Islet precursor cell (in vitro differentiated cells): ENCODE data around the gene FTO.
"Not testable (repeated sequence)": the region's sequence is repeated elsewhere in the genome, so short reads cannot be mapped to it uniquely, and the experiment has no call there.

Source experiments
- DNase-seq: peaks from one replicate; pipeline ENCODE4 v3.0.0-alpha.2; 2018

The FTO gene

DNA sequence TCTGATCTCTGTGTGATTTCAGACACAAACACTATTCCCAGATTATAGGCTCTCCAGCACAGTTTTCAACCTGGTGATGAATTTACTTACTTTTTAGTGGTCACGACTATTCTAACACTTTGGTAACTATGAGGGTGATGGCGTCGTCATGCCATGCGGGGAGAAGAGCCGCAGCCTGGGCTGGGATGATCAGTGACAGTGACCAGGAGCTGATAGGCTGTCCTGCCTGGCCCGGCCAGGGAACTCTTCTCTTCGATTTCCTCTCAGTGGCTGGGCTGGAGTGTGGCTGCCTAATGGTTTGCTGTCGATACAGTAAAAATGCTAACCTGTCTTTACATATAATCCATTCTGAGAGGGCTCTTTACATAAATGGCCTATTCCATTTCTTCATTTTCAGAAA lies 469.5 kb downstream of the FTO start:
- DNase-seq, result no peak

DNA sequence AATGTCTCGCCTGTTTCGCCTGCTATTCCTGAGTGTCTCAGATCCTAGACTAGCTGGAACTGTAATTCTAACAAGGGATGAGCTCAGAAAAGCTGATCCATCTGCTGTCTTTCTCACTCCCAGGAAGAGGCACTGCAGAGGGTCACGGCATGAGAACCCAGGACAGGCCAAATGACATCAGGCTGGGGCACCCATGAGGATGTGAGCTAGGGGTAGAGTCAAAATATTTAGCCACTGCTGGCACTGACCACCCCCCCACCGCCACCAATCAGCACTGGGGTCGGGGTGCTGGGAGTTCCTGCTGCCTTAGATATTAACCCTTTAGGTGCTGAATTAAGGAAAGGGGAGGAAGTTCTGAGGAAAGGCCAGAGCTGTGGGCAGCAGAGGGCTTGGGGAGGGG lies 470.2 kb downstream of the FTO start:
- no peak for DNase-seq

DNA sequence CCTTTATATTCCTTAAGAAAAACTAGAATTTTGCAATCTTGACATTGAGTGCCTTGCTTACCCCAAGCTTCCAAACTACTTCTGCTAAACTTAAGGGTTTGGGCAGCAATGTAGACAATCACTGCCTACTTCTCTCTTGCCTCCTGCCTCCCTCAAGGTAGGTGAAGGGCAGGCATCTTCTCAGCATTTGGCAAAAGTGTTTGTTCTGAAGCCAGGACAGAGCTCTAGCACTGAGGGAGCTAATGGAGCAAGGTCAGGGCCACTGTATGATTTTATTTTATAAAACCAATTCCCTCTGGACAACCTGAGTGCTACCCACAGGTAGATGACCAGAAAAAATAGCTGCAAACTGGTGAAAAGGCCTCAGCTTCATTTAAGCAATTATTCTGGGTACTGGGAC lies 470.8 kb downstream of the FTO start:
- DNase-seq, result no peak

DNA sequence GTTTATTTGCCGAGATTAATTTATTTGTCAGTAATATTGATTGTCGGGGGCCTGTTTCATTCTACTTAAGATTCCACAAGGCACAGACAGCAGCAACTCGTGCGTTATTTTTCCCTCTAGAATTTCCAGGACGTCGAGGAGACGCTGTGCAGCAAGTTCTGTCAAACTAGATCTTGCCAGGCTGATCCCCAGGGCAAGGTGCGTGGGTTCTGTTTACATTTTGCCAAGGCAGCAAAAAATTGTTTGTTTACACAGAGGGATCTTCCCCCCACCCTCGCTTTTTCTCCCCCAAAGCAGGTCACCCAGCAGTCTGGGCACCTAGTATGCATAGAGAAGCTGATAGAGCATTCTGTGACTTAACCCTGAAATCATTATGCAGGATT lies 471.2 kb downstream of the FTO start:
- no peak for DNase-seq

DNA sequence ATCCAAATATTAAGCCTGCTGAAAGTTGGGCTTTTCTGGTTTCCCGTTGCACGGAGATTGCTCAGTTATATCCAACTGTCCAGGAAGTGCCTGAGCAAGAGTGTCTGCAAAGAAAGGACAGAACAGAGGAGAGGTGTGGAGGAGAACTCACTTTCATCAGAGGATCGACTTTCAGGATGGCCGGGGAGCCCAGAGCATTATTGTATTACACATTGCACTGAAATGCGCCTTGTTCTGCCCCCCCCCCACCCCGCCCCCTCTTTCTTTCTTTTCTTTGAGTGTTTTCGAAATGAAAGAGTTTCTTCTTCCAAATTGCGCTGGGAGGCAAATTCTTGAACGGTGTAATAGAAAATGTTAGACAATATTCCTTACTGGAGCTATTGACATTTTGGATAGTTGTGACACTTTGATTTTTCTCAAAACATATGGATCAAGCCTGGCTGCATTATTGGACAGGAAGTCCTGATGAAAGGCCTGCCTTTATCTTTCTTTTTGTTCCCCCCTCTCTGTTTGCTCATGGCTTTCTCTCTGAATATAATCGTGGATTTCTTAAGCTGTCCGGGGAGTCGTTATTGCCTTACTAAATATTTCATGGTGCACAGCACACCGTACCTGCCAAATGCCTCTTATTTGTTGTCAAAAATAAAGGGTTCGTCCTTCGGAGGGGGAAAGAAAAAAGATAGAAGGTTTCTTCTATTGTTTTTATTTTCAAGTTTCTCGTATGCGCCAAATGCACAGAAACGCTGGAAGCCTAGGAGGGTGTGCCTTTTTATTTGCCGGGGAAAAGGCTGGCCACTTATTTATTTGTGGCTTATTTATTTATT lies 471.8 kb downstream of the FTO start:
- no peak for DNase-seq

DNA sequence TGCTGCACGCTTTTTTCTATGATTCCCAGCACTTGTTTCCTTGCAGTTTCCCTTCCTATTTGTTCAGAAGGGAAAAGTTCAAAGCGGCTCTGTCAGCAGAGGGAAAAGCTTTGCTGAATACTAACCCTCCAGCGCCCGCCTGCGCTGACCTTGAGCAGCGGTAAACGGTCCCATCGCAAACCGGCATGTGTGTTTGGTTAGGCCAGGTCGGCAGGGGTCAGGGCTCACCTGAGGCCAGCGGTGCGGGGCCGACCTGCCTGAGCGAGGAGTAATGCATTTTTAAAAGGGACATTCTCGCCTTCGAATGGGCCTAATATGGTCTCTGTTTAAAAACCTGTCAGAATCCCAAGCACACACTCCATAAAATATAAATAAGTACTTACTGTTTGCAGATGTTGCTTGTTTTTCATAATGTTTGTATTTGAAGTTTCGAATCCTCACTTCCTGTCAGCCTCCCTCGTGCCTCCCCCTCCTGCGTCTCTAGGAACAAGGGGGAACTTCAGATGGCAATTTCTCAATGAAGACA lies 472.5 kb downstream of the FTO start:
- DNase-seq, result peak; percentile 74

DNA sequence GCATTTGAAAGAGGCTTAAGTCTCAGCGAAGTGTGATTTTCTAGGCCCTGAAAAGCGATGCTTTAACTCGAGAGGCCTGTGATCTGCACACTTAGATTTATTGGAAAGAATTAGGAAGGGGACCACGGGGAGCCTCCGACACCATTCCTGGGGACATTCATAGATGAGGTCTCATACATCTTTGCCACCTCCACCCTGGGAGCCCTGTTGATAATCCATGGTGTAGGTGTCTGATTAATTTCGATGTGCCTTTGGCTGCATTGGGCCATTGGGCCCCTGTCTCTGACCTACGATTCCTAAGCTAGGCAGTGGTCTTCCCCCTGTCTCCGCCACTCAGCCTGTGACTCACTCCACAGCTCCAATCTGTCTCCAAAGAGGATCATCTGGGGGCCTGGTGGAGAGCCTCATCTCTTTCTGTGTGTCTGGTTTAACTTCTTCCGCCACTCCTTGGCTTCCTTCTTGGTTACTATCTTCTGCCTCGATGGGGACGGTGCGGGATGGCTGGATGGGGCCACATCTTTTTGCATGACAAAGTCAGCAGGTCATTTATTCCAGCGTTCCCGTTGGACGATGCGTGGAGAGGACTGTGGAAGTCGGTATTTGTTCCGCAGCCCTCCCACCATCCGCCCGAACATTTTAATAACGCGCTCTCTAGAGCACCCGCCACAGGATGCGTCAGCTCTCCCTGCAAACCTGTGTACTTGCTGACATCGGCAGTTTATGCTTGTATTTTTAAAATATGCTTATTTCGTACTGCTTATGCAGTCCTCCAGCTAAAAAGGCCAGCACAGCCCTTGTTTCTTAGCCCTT lies 473.3 kb downstream of the FTO start:
- peak; percentile 70 for DNase-seq

DNA sequence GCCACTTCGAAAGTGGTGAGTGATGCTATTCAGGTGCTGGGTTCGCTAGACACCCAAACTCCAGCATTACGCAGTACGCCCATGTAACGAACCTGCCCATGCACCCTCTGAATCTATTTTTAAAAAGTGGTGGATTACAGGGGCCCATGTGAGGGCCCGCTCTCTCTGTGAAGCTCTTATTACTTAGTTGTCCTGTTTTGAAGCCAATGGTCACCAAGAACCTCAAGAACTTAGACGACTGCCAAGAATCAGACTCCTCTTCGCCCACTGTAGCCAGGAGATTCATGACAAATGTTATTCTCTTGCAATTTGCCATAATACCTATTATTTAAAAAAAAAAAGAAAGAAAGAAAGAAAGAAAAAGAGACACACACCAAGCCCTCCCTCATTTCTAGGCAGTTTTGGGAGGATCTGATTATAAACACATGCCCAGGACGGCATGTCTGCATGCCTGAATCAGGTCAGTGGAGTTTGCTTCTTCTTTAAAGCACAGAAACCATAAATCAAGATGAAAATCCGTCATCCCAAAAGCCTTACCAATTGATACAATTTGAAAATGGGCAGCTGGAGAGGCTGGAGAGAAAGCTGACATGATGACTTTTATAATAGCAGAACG lies 474.0 kb downstream of the FTO start:
- no peak for DNase-seq

DNA sequence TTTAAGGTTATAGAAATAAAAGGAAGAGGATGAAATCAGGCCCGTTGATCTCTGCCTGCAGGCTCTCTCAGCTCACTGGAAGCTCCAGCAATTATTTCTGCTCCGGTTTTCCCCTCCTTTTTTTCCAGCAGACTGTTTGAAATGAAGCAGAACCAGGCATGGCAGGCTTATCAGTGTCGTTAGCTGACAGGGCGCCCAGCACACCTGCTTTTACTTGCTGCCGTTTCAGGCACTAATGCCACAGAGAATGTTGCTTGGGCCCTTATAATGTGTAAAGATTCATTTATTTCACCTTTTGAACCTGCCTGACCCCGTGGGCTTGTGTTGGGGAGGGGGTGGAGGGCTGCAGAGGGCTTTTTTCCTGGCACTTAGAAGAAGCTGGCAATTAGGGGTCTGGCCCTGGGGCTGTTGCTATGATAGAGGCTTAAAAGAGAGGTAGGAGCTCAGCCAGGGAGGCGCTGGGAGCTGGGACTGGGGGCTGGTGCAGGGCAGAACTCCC lies 474.6 kb downstream of the FTO start:
- DNase-seq, result peak; percentile 93

DNA sequence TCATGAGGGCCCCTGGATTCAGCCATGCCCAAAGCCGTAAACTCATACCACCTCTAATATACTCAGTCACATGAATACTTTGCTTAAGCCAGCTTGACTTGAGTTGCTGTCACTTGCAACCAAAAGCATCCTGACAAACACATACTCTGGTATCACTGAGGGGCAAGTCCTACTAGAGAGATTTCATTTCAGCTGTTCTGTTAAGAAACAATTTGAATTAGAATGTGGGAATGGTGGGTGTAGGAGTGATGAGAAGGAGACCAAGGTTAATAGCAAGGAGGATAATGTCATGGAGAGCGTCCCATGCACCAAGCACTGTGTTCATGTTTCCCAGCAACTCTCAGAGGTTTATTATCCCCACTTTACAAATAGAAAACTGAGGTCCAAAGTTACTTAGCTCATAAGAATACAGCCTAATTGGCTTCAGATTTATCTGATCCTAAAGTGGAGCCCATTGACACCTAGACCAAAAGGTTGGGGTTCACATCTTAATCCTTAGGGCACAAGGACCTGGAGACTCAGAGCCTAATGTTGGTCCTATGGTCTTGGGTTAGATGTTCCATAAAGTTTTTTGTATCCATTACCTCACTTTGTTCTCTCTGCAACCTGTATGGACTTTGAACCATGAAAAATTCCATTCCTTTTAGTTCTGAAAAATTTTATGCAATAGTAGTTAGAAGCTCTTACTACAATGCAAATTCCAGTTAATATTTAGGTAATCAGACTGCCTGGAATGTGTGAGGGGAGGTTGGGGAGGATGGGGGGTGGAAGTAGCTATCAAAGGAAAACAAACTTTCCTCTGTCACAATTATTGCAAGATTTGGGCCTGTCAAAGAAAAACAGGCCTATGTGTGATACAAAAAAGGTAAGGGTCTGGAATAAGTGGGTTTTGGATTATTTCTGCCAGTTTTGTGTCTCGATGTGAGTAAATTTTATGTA lies 476.7 kb downstream of the FTO start:
- DNase-seq, result no peak

DNA sequence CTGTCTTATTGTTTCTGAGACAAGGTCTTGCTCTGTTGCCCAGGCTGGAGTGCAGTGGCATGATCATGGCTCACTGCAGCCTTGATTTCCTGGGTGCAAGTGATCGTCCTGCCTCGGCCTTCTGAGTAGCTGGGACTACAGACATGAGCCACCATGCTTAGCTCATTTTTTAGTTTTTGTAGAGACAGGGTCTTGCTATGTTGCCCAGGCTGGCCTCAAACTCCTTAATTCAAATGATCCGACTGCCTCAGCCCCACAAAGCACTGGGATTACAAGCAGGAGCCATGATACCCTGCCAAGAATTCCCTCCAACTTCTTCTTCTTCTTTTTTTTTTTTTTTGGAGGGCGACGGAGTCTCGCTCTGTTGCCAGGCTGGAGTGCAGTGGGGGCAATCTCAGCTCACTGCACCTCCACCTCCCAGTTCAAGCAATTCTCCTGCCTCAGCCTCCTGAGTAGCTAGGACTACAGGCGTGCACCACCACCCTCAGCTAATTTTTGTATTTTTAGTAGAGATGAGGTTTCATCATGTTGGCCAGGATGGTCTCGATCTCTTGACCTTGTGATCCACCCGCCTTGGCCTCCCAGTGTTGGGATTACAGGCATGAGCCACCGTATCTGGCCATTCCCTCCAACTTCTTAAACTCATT lies 477.9 kb downstream of the FTO start:
- DNase-seq, result not testable (repeated sequence)

DNA sequence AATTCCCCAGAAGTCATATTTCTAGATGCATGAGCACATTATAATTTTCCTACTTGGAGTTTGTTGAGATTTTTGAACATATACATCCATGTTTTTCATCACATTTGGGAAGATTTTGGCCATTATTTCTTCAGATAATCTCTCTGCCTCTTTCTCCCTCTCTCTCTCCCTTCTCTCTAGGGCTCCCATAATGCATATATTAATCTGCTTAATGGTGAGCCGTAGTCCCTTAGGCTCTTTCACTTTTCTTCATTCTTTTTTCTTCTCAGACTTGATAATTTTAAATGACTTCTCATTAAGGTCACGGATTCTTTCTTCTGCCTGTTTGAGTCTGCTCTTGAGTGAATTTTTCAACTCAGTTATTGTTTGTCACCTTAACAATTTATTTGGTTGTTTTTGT lies 481.1 kb downstream of the FTO start:
- DNase-seq, result no peak

DNA sequence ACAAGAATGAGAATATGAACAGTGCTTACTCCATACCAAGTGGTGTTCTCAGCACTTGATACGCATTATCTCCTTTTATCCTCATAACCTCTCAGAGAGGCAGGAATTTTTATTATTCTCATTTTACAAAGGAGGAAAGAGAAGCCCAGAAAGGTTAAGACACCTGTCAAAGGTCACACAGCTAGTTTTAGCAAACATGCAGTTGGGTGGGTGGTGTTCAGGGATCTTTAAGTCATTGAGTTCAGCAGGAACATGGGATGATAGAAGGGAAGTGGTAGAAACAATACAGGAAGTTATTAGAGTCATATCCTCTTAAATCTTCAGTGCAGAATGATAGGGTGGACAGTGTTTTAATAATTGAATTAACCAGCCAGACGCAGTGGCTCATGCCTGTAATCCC lies 487.2 kb downstream of the FTO start:
- DNase-seq, result no peak

DNA sequence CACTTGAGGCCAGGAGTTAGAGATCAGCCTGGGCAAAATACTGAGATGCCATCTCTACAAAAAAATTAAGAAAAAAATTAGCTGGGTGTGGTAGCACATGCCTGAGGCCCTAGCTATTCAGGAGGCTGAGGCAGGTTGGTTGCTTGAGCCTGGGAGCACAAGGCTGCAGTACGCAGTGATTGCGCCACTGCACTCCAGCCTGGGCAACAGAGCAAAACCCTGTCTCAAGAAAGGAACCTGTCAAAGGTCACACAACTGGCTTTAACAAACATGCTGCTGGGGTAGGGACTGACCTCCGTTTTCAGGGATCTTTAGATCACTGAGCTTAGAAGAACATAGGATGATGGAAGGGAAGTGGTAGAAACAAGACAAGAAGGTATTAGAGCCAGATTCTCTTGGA lies 487.6 kb downstream of the FTO start:
- DNase-seq, result no peak

DNA sequence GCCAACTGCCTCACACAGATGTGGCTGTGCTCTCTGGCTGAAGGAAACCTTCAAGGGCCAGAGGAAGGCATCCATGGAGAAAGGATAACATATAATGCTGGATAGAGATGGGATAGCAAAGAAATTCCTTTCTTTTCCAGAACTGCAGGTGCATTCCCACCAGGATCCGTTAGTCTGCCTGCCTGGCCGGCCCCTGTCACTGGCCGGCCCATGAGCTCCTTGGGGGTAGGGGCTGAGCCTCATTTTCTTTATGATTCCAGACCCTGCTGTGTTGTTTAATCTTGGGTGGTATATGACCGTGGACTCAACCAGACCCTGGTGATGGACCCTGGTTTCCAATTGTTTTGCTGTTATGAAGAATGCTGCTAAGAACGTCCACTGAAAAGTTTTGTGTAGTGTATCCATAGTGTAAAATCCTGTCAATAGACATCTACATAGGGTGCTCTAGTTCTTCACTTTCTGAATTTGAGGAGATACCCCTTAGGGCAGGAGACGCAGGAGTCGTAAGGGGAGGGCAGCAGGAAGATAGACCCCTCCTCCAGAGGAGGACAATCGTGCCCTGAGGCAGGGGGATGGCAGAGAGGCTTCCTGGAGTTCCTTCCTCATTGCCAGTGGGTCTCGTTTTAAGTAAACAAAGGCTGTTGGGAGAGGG lies 489.2 kb downstream of the FTO start:
- no peak for DNase-seq

DNA sequence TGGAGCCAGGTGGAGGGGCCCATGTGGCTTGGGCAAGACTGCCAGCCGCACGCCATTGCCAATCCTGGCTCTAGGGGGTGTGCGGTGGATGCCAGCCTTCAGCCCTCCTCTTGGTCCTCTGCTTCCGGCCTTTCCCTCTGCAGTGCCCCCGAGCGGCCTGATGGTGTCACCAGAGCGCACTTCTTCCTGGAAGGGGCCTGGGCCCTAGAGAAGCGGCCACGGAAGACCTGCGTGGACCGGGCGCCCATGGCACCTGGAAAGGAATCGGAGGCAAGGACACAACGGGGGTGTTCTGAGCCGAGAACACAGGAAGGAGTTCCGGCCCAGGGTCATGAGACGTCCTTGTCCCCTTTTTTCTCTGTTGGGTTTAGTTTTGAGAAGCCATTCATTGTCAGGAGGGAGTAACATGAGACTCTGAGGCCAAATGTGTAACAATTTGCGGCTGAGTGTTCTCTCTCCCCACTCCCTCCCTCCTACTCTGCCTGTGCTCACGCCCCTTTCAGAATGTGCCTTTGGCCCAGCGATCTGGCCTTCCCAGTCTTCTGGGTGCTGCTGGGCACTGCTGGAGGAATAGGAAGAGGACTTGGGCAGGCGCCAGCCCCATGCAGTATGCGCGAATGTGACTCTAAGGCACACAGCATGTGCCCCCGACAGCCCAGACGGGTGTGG lies 489.8 kb downstream of the FTO start:
- DNase-seq, result peak; percentile 85

DNA sequence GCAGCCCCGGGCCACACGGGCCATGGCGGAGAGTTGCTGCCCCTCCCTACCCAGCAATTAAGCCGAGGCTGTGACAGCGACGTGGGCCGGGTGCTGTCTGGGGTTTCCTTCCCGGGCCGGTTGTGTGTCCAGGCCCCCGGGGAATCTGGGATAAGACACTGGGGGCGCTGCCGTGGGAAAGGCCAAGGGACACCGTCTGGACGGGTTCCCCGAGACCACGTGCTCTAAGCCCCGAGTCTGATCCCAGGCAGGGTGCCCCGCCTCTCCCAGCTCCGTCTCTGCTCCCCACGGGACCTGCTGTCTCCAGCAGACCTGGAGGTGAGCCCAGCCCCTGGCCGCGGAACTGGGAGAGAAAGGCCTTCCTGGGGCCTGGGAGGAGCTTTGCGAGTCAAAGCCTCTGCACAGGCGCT lies 490.4 kb downstream of the FTO start:
- DNase-seq, result no peak

DNA sequence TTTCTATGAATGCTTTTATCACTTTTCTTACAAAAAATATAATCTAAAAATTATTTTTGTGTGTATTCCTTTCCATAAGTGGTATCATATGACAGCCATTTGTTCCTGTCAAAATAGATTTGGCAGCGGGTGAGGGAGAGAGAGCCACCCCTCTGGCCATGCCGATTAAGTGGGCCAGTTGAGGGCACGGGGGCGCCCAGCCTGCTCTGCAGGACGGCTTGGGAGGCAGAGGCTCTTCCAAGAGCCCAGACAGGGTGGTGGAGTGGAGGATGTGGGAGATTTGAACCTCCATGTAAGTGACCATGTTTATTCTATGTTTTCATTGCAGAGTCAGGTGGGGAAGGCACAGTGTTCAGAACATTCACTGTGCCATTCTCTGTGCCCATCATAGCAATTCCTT lies 493.8 kb downstream of the FTO start:
- no peak for DNase-seq

DNA sequence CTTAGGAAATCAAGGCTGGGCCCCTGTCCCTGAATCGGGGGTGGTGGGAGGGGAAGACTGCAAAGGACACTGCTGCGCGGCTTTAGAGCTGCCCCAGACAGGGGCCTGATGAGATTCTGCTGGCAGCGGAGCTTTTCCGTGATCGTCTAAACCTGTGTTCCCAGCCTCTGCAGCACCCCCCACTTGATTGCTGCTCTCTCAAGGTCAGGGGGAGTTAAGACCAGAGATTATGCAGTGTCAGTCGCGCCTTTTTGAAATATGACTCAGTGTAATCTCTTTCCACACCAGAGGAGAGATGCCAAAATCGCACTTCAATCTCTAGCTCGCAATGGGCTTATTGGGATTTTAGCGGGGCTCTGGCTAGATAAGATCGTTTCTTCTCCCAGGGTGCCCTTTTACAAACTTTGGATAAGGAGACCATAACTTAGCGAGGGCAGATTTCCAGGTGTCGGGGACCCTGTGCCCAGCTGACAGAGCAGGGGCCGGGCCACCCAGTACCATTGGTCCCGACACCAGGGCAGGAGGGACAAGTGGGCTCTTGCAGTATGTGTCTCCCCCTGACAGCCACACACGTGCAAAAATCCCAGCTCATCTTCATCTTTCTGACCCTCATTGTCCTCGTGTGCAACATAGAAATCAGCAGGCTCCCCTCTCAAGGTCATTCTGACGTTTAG lies 495.7 kb downstream of the FTO start:
- DNase-seq, result no peak

DNA sequence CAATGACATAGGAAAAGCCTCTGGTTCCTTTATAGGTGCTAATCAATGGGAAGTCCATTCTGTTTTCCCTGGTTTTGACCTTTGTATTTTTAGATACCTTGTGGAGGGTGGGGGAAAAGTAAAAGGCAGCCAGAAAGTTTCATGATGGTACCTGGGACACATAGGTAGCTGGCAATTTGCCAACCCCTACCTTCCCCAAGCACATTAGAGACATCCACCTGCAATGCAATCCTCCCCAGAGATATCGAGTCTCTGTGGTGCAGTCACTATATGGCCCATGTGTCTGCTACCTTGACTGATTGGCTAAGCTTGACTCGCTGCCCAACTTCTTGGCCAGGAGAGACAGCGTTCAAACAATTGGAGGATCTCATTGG lies 496.2 kb downstream of the FTO start:
- DNase-seq, result no peak
